ENCODE results near the gene SLC22A23.

Gene SLC22A23

GRCh38 chr6:3335169-3335568 lies 121.7 kb downstream of the SLC22A23 start:
- DNase-seq (ENCODE audit: low spot score) = no peak

DNA sequence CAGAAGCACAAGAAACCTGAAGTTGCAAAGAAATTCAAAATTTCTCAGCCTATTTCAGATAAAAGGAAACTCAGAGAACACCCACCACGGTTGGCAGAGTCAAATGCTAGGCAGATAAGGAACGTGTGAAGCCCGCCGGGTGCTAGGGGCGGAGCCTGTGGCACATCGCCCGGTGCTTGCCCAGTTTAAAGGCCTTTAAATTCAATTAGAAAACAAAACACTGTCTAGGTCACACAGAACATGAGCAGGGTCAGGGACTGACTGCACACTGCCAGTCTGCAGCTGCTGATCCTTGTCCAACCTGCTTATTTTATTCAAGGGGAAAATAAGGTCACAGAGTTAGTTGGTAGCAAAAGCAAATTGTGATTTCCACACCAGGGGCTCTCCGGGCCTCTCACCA lies 122.3 kb downstream of the SLC22A23 start:
- no peak for DNase-seq (ENCODE audit: low spot score)

- no peak for DNase-seq (ENCODE audit: low spot score)
These were observed 123.6 kb downstream of the SLC22A23 start for GRCh38 chr6:3333263-3333662.

DNA sequence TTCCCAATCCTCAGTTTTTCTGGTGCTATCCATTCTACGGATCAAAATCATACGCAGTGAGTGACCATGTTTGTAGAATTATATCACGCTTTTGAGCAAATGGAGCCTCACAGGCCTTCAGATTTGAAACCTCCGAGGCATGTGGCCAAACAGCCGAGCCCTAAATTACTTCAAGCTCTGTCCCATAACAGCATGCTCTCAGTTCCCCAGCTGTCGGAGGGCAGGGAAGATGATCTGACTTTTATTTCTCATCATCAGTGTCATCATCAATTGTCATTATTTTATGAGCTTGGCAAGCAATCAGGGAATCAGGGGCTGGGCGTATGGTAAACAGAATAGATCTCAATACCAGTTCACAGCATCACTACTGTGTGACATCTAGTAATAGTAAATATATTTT lies 124.9 kb downstream of the SLC22A23 start:
- DNase-seq (ENCODE audit: low spot score) = no peak

DNA sequence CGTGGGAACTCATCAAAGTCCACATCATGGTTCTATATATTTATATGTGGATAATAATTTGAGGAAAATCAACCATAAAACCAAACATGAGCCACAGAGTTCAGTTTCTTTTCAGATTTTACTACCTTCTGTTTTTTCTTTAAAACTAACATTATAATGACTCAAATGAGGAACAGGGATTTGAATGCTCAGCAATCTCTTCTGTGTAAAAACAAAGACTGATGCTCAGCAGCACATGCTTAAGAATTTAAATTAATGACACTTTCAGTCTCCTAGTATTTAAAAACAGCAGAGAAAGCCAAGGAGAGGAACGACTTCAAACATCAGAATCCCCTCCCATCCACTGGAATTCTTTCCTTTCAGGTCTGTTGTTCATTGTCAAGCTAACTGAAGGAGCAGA lies 125.4 kb downstream of the SLC22A23 start:
- DNase-seq (ENCODE audit: low spot score) = no peak

GRCh38 chr6:3330199-3330598 lies 126.7 kb downstream of the SLC22A23 start:
- DNase-seq (ENCODE audit: low spot score) = no peak

DNA sequence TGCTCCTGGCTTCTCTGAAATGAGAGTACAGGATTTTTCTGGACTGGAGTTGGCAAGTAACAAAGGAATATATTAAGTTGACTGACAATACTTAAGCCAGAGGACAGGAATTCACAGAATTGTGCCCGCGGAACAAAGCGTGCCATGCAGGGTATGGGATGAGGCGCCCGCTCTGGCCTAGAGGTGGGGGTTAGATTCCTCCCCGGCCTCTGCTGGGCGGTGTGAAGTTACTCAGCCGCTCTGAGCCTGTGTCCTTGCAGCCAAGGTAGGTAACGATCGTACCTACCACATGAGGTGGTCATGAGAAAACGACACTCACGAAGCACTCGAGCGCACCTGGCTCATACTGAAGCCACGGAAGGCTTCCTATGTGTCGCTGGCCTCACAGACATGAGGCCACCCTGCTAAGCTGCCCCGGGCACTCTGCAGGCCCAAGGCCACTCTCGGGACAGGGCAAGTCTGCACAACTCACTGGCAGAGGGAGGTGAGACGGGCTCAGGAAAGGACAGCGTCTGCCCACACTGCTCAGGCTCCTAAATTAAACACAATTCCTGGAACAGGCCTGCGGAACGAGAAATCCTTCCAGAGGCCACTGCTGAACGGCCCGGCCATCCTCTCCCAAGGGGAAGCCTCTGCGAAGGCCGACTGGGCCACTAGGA lies 127.3 kb downstream of the SLC22A23 start:
- DNase-seq (ENCODE audit: low spot score) = no peak

DNA sequence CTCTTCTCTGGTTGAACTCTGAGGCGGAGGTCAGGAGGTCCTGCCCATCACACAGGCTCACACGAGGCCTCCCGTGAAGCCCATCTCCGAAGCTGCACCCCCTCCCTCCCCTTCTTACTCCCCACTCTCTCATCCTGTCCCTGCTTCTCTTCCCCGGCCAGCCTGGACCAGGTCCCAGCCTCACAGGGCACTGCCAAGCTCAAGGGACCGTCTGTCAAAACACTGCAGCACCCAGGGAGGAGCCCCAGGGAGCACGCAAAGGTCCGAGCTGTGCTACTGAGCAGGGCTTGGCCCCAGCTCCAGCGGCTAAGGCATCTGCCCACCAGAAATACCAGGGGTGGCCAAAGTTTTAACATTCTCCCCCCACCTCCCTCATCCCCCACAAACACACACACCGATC lies 128.1 kb downstream of the SLC22A23 start:
- DNase-seq (ENCODE audit: low spot score) = no peak

GRCh38 chr6:3328145-3328544 lies 128.7 kb downstream of the SLC22A23 start:
- DNase-seq (ENCODE audit: low spot score) = no peak

- DNase-seq (ENCODE audit: low spot score) = no peak
These were observed 129.4 kb downstream of the SLC22A23 start for GRCh38 chr6:3327403-3327802.

DNA sequence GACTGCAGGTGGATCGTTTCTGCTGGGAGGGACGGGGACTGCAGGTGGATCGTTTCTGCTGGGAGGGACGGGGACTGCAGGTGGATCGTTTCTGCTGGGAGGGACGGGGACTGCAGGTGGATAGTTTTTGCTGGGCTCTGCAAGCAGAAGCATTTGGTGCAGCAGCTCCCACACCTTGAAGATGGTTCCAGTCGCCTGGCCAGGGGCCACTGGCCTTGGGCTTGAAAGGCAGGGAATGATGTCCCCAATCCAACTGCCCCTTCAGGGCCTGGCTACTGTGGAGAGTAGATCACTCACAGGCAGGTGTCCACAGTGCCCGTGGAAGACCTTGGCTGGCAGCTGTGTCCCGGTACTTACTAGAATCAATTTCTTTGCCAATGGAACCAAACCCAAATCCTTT lies 129.9 kb downstream of the SLC22A23 start:
- no peak for DNase-seq (ENCODE audit: low spot score)

GRCh38 chr6:3326184-3326971 lies 130.5 kb downstream of the SLC22A23 start:
- no peak for DNase-seq (ENCODE audit: low spot score)

DNA sequence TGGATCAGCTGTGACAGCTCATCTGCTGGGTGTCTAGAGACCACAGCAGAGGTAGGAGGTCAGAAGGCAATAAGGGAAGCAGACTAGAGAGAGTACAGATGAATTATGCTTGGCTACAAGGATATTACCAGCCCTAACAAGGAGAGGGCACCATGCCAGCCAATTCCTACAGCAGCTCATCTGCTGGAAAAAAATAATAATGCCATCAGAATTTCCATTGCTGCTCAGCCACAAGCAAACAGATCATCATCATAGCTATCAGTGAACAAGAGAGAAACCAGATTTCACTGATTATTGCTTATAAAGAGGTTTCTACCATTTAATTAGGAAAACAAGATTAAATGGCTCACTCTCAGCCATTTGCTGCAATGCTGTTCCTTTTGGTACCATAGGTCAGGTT lies 131.6 kb downstream of the SLC22A23 start:
- DNase-seq (ENCODE audit: low spot score) = no peak

GRCh38 chr6:3324262-3324942 lies 132.4 kb downstream of the SLC22A23 start:
- no peak for DNase-seq (ENCODE audit: low spot score)

- no peak for DNase-seq (ENCODE audit: low spot score)
These were observed 133.1 kb downstream of the SLC22A23 start for GRCh38 chr6:3323696-3324261.

GRCh38 chr6:3323148-3323547 lies 133.7 kb downstream of the SLC22A23 start:
- DNase-seq (ENCODE audit: low spot score) = no peak

DNA sequence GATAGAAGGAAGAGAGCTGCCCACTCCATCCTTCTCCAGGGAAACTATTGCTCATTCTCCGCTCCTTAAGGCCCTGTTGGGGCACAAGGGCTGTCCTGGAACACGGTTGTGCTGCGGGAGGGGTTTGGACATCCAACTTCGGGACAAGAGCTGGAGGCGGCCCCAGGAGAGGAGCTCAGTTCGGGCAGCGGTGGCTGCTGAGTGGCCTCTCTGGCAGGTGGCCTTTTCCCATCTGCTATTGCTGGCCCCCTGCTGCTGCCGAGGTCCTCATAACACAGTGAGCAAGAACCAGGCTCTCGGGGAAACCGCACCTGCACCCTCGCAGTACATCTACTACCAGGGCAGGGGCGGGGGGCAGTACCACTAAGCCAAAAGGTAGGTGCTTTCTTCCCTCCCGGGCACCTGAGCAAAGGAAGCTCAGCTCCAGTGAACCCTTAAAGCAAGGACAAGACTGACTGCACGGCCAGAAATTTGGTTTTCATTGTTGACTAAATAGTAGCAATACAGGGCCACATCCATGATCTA lies 134.4 kb downstream of the SLC22A23 start:
- no peak for DNase-seq (ENCODE audit: low spot score)

- DNase-seq (ENCODE audit: low spot score) = no peak
These were observed 135.0 kb downstream of the SLC22A23 start for GRCh38 chr6:3321875-3322274.

- DNase-seq (ENCODE audit: low spot score) = no peak
These were observed 135.8 kb downstream of the SLC22A23 start for GRCh38 chr6:3321042-3321441.

GRCh38 chr6:3320238-3320811 lies 136.5 kb downstream of the SLC22A23 start:
- DNase-seq (ENCODE audit: low spot score) = no peak

DNA sequence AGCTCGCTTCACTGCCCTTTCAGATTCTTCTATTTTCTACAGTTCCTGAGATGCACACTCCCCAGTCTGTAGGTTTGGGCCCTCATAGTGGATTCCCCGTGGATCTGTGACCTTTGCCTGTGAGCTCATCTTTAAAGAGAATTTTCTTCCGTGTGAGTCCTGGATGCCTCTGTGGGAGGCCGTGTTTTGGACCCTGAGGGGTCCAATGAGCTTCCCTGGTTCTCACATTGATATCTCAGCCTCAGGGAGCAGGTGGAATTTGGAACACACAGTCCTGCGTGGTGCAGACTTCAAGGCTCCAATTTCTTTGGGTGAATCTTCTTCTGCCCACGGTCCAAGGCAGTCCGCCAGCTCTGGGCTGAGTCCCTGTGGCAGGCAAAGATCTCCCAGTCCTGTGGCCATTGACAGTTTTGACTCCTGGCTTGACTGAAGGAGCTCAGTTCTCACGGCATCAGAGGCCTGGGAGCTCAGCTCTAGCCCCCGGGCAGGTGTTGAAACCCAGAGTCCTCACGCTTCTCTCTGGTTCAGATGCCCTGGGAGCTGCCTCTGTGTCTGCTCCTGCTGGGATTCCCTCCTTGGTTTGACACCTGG lies 137.1 kb downstream of the SLC22A23 start:
- no peak for DNase-seq (ENCODE audit: low spot score)

Data from LoVo (cell line).